ENCODE data around the gene HIKESHI.
"Not testable (repeated sequence)": the region's sequence is repeated elsewhere in the genome, so short reads cannot be mapped to it uniquely, and the experiment has no call there.

The HIKESHI gene

GRCh38 chr11:86302092-86302793, at the start of gene HIKESHI:
TSS of gene HIKESHI (plus strand) at chr11:86302240. CDS start at chr11:86302449, 209 bp downstream.
- peak; percentile 98 to 100 for DNase-seq

- DNase-seq, result no peak
Measured at GRCh38 chr11:86255896-86256295, 46.1 kb upstream of the HIKESHI start.

GRCh38 chr11:86256608-86257007, 45.4 kb upstream of the HIKESHI start:
- no peak for DNase-seq

DNA sequence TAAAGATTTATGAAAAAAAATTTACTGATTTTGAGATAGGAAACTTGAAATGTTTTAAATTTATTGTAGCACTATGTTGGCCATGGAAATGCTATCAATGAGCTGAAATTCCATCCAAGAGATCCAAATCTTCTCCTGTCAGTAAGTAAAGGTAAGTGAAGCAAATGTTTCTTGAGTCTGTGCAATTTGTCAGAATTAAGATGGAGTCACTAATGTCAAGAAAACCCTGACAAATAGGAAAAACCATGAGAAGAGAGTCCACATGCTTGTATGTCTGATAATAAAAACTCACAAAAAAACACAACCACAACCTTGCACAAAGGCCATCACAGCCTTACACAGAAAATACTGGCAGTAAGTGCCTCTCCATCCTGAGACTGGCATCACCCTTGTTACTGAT, 44.6 kb upstream of the HIKESHI start:
- no peak for DNase-seq

- DNase-seq, result no peak
Measured at GRCh38 chr11:86259730-86260129, 42.3 kb upstream of the HIKESHI start.

DNA sequence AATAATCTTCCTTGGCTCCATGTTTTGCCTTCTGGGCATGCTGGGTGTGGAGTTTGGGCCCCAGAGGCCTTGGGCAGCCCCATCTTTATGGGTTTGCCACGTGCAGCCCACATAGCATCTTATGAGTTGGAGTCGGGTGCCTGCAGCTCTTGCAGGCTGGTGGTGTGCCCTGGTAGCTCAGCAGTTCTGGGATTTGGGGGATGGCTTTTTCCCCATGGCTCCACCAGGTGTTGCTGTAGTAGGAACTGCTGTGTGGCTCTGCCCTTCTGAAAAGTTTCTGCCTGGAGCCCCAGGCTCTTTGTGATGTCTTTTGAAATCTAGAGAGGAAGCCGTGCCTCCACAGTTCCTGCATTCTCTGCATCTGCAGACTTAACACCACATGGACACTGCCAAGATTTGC, 40.7 kb upstream of the HIKESHI start:
- no peak for DNase-seq

- no peak for DNase-seq
Measured at GRCh38 chr11:86262387-86262786, 39.7 kb upstream of the HIKESHI start.

GRCh38 chr11:86264649-86265048, 37.4 kb upstream of the HIKESHI start:
- no peak for DNase-seq

DNA sequence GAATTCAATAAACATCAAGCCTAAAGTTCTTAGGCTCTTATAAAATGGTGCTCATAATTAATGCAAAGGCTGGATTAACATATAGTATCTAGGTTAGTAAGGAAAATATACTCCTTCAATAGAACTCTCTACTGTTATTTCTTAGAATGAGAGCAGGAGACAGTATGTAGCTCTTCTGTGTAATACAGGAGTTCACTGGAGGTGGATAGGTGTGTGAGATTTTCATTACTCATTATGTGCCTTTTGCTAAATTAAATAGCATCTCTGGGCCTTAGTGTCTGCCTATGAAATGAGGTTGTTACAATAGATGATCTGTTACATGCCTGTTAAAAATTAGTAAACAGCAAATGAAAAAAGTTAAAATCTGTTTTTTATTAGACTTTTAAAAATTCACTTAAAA, 36.8 kb upstream of the HIKESHI start:
- no peak for DNase-seq

- no peak for DNase-seq
Measured at GRCh38 chr11:86269645-86270044, 32.4 kb upstream of the HIKESHI start.

- DNase-seq, result no peak
Measured at GRCh38 chr11:86274503-86274902, 27.5 kb upstream of the HIKESHI start.

GRCh38 chr11:86274999-86275398, 27.0 kb upstream of the HIKESHI start:
- DNase-seq, result no peak

DNA sequence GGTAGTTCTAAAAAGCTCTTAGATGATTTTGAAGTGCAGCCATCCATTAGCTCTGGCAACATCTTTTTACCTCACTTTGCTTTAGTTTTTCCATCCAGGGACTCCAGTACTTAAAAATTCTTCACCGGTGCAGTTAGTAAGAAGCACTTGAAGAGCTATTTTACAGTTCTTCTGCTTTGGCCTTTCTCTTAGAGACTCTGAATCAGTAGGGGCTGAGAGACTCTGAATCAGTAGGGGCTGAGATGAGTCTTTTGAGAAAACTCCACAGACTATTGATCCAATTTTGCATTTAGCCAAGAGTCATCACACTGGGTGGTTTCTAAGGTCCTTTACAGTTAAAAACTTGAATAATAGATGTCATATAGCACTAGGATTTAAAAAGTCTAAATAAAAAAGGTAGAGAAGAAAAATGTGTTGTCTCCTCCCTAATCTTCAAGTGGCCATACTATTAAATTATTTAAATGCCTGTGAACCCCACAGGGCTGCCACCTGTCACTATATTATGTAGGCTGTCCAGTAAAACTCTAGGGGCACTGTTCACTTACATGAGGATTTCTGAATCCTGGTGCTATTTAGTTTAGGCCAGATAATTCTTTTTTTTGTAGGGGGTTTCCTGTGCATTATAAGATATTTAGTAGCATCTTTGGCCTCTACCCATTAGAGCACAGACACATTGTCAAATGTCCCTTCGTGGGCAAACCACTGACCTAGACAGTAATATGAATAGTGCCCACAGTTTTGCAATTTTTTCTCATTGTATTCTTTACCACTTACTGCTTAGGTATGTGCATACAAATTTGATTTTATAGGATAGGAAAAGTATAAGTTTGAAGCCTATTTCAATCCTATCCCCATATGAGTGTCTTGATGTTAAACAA, 26.3 kb upstream of the HIKESHI start:
- DNase-seq, result no peak

- no peak for DNase-seq
Measured at GRCh38 chr11:86277741-86278140, 24.3 kb upstream of the HIKESHI start.

DNA sequence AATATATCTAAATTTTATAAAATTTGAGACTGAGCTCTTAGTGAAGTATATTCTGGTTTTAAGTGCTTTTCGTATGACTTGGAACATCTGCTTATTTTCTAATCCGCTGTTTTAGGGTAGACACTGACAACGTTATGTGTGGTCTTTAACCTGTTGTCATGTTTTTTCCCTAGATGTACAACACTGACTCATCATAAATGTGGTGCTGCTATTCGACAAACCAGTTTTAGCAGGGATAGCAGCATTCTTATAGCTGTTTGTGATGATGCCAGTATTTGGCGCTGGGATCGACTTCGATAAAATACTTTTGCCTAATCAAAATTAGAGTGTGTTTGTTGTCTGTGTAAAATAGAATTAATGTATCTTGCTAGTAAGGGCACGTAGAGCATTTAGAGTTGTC, 23.8 kb upstream of the HIKESHI start:
- DNase-seq, result no peak

GRCh38 chr11:86279747-86280146, 22.3 kb upstream of the HIKESHI start:
- DNase-seq, result no peak

DNA sequence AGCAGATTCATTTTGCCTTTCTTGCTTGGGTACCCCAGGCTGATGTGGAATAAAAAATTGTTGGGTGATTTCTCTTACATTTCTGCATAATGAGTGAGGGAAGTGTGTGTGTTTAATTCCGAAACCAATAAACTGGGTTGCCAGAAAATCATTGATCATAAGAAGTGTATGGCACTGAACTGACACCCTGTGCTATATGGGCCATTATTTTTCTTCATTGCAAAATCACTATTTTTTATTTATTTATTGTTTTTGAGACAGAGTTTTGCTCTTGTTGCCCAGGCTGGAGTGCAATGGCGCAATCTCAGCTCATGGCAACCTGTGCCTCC, 14.6 kb upstream of the HIKESHI start:
- no peak for DNase-seq

- DNase-seq, result no peak
Measured at GRCh38 chr11:86288776-86289507, 13.1 kb upstream of the HIKESHI start.

DNA sequence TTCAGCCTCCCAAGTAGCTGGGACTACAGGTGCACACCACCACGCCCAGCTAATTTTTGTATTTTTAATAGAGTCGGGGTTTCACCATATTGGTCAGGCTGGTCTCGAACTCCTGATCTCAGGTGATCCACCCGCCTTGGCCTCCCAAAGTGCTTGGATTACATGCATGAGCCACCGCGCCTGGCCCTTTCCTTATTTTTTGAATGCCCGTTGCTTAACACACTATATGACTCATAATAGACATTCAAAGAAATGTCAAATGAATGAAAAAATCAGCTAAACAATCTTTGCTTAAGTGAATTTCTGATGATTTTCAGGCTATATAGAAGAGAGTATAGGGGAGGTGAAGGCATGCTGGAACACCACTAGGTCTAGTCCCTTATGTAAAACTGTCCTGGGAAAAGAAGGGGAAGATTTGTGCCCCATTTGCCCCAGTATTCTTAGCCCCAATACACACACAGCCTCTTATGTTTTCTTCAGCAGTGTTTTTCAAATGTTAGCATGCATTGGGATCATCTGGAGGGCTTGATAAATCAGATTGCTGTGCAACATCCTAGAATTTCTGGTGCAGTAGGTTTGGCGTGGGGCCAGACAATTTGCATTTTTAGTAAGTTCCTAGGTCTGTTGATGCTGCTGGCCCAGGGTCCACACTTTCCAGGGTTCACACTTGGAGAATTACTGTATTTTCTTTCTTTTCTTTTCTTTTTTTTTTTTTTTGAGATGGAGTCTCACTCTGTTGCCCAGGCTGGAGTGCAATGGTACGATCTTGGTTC, 12.3 kb upstream of the HIKESHI start:
- DNase-seq, result not testable (repeated sequence)

DNA sequence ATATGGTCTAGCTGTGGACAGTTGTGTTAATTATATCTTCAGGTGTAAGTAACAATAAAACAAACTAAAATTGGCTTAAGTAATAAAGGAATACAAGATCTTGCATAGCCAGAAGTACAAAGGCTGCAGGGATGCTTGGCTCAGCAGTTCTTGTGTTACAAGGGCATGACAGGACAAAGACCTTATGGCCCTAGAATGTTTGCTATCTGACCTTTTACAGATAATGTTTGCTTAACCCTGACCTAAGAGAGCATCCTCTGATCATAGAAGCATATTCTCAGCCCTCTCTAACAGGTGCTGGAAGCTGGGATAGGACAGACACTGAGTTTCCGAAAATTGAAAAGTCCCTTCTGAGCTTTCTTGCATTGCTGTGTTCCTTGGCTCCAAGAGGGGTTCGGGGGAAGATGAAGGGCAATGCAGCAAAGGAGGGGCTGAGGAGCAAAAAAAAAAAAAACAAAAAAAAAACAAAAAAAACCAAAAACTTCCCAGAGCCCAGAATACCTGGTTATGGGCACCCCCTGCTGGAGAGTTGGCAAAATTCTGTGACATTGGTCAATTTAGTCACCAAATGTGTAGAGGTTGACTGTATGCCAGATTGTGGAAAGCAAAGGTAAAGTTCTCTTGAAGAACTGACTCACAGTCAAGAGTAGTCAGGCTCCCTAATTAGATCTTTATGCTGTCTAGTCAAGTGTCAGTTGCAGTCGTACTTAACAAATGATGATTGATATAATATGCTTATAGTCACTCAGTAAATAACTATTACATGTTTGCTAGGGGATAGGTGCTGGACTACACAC, 10.4 kb upstream of the HIKESHI start:
- DNase-seq, result peak; percentile 9 to 21

DNA sequence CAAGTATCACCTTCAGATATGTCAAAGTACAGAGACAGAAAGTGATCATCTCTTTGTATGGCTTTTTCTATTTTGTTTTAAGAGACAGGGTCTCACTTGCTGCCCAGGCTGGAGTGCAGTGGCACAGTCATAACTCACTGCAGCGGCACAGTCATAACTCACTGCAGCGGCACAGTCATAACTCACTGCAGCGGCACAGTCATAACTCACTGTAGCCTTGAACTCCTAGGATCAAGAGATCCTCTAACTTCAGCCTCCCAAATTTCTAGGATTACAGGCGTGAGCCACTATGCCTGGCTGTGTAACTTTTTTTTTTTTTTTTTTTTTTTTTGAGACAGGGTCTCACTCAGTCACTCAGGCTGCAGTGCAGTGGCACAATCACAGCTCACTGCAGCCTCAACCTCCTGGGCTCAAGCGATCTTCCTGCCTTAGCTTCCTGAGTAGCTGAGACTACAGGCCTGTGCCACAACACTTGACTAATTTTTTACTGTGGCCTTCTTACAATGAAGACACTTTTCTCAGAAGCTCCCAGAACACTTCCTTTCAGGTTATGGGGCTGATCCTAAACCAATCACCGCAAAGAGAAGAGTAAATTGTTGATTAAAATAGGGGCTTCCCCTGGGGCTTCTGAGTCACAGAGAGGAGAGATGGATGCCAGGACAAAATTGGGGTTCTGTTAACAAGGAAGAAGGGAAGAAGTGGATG, 9.0 kb upstream of the HIKESHI start:
- no peak for DNase-seq
